Right lobe of liver (tissue), 6 donors: ENCODE data around the gene DHX29. TPM values are rescaled to one million over a fixed set of nuclear protein-coding genes. Genes with fewer than 3 reads are reported as not detected.

ENCODE experiments used
- ATAC-seq, 4 donors: fragments of 200-7000 bp; cut with Tn5 transposase; one replicate each; pipeline ENCODE4 v1.9.1; 2020; ENCODE audit warnings: mild to moderate bottlenecking in 4 of 4, moderate library complexity in 4 of 4
- DNase-seq, 3 donors: peaks; one replicate each; pipeline ENCODE4 v3.0.0-alpha.2; 2020
- H3K27ac ChIP-seq, 3 donors: fragments of 200-600 bp; one replicate each; pipeline ENCODE4 v1.8.0; 2022
- H3K27me3 ChIP-seq, 2 donors: fragments of 200-600 bp; one replicate each; pipeline ENCODE4 v1.8.0; 2022
- H3K36me3 ChIP-seq, 4 donors: fragments of 200-600 bp; sonication (generic) in 1 of 4; one replicate each; pipeline versions ENCODE4 v1.5.1 to v1.8.0; 2017 to 2022; ENCODE audit warnings: control low read depth in 1 of 4
- H3K4me1 ChIP-seq, 4 donors: fragments of 200-600 bp; sonication (generic) in 1 of 4; one replicate each; pipeline versions ENCODE4 v1.5.1 to v1.8.0; 2017 to 2022; ENCODE audit warnings: control low read depth in 1 of 4
- H3K4me3 ChIP-seq, 3 donors: fragments of 200-600 bp; one replicate each; pipeline ENCODE4 v1.8.0; 2022
- H3K9me3 ChIP-seq, 4 donors: fragments of 200-600 bp; sonication (generic) in 1 of 4; one replicate each; pipeline versions ENCODE4 v1.5.1 to v1.8.0; 2017 to 2022; ENCODE audit warnings: control low read depth in 1 of 4
- CTCF ChIP-seq, 4 donors: fragments of 200-600 bp in 3 of 4; fragments of 450-650 bp in 1 of 4; IDR thresholded peaks; one replicate each; pipeline versions ENCODE4 v1.5.1 to v1.8.0; 2016 to 2022; ENCODE audit warnings: antibody characterized with exemption in 4 of 4, mild to moderate bottlenecking in 2 of 4
- POLR2A ChIP-seq: fragments of 450-650 bp; IDR thresholded peaks from one replicate; pipeline ENCODE4 v1.6.1; 2017; ENCODE audit warnings: antibody characterized with exemption, mild to moderate bottlenecking
- WGBS: methylation state at CpG from one replicate; pipeline ENCODE4 v1.1.6; 2018; ENCODE audit warnings: low coverage, low lambda C conversion rate; ENCODE audit not compliant: insufficient coverage; ENCODE audit errors: missing lambda C conversion rate; 5-methylcytosine and 5-hydroxymethylcytosine counted together
- intact Hi-C, 2 donors: fragments of 100-400 bp; cut with DNase I; formaldehyde crosslinking; loops; one replicate each; pipeline versions ENCODE4 v1.11.2 to v1.14.1; 2022
- total RNA-seq, 6 experiments: library from RNA; depleted of rRNA in 2 of 6; stranded (reverse); fragments of >200 nt in 2 of 6; fragmentation: NEBNext Ultra II Directional in 3 of 6; extraction: Animal tissue kit (Norgen Biotek cat#: 25700) in 3 of 6; gene quantifications; one replicate each; pipeline versions ENCODE4 v1.1.0 to v1.2.4, GENCODE V29; 2016 to 2023
- donor health status: DM: no; HTN: yes; CAD: no.
- donor health status: DM: no; HTN: no; CAD: no.
- donor health status: DM: no; HTN: no; CAD: no.
- donor health status: DM: no; HTN: yes; CAD: no.
- donor health status: DM: no; HTN: yes; CAD: no.

The DHX29 gene
- total RNA-seq, 6 experiments from 2014 or later, result 10.8 to 18.2 (median 14.7) TPM

- TF ChIP-seq POLR2A (no peak), CTCF (IDR thresholded peaks at IDR 0.05) (no peak)
- no peak overlapping the region for H3K4me3 ChIP-seq
- intact Hi-C loops, result loop anchor here in 1 of 2 donors (10.0 kb wide), 1 partner anchor 372 kb away; no protein-coding TSS in a partner anchor
- H3K27me3 ChIP-seq, result no peaks in the 10 kb centered on the region
- DNase-seq (no peak), ATAC-seq (no peak)
- H3K27ac ChIP-seq, result no peak overlapping the region
- H3K36me3 ChIP-seq, result peaks cover 0 to 7% (median 0%) of the 10 kb centered on the region in 4 donors
- no peaks in the 10 kb centered on the region for H3K9me3 ChIP-seq
- WGBS, result 77% methylated on average over 1 of the region's 1 CpG
- no peaks in the 10 kb centered on the region for H3K4me1 ChIP-seq
These were observed 25.5 kb upstream of the DHX29 start for GRCh38 chr5:55333017-55333416.

- ATAC-seq (no peak), DNase-seq (no peak)
- H3K4me3 ChIP-seq, result no peak overlapping the region
- intact Hi-C loops, result loop anchor here in 1 of 2 donors (10.0 kb wide), 1 partner anchor 373 kb away; no protein-coding TSS in a partner anchor
- H3K27ac ChIP-seq, result no peak overlapping the region
- H3K4me1 ChIP-seq, result no peaks in the 10 kb centered on the region
- peaks cover 0 to 7% (median 0%) of the 10 kb centered on the region in 4 donors for H3K36me3 ChIP-seq
- H3K27me3 ChIP-seq, result no peaks in the 10 kb centered on the region
- no peaks in the 10 kb centered on the region for H3K9me3 ChIP-seq
- 85% methylated on average over 3 of the region's 3 CpGs for WGBS
- no peak for TF ChIP-seq CTCF (IDR thresholded peaks at IDR 0.05)
- no peak for TF ChIP-seq POLR2A
These were observed 23.8 kb upstream of the DHX29 start for GRCh38 chr5:55331321-55331720.

GRCh38 chr5:55327281-55327680, 19.8 kb upstream of the DHX29 start:
- 8% methylated on average over 2 of the region's 2 CpGs for WGBS
- no peak overlapping the region for H3K4me3 ChIP-seq
- TF ChIP-seq POLR2A (no peak), CTCF (IDR thresholded peaks at IDR 0.05) (no peak)
- H3K27me3 ChIP-seq, result no peaks in the 10 kb centered on the region
- H3K4me1 ChIP-seq, result peaks cover 0 to 12% (median 0%) of the 10 kb centered on the region in 4 donors
- H3K9me3 ChIP-seq, result no peaks in the 10 kb centered on the region
- intact Hi-C loops, result no loop called here
- peaks cover 0 to 7% (median 0%) of the 10 kb centered on the region in 4 donors for H3K36me3 ChIP-seq
- no peak overlapping the region for H3K27ac ChIP-seq
- DNase-seq (no peak), ATAC-seq (no peak)

GRCh38 chr5:55325621-55326020, 18.1 kb upstream of the DHX29 start:
- 96% methylated on average over 4 of the region's 5 CpGs for WGBS

More at GRCh38 chr5:55325621-55326020, 18.1 kb upstream of the DHX29 start:
- H3K27me3 ChIP-seq, result no peaks in the 10 kb centered on the region
- H3K4me3 ChIP-seq, result no peak overlapping the region
- no peaks in the 10 kb centered on the region for H3K9me3 ChIP-seq
- intact Hi-C loops, result no loop called here
- ATAC-seq (no peak), DNase-seq (no peak)
- peaks cover 0 to 4% (median 0%) of the 10 kb centered on the region in 4 donors for H3K36me3 ChIP-seq
- TF ChIP-seq CTCF (IDR thresholded peaks at IDR 0.05) (no peak), POLR2A (no peak)
- no peak overlapping the region for H3K27ac ChIP-seq
- H3K4me1 ChIP-seq, result peaks cover 0 to 12% (median 0%) of the 10 kb centered on the region in 4 donors
